ENCODE data around the gene MAP3K7.

MAP3K7 gene

DNA sequence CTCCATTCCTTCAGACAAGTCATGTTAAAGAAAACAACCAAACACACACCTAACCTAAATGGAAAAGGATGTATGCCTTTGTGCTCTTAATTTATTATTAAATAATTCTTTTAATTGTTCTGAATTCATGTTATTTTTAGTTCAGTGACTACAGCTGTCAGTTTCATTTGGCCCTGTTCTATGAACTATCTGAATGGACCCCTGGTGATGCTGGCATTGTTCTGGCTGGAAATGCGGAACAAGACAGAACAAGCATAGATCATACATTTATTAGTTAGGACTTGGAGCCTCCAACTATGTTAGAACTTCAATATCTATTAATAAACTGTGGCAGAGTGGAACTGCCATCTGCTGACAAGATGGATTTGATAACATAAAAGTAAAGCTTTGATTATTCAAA, 5.7 kb downstream of the MAP3K7 start:
- H3K4me3 ChIP-seq (ENCODE audit: low read depth, low read length), result no peak overlapping the region
- DNase-seq (ENCODE audit: low read depth, low spot score), result no peak
- in situ Hi-C loops (cut with HindIII; ENCODE audit: low sequenced_read_pairs), result no loop called here
- TF ChIP-seq, protein P1, sequence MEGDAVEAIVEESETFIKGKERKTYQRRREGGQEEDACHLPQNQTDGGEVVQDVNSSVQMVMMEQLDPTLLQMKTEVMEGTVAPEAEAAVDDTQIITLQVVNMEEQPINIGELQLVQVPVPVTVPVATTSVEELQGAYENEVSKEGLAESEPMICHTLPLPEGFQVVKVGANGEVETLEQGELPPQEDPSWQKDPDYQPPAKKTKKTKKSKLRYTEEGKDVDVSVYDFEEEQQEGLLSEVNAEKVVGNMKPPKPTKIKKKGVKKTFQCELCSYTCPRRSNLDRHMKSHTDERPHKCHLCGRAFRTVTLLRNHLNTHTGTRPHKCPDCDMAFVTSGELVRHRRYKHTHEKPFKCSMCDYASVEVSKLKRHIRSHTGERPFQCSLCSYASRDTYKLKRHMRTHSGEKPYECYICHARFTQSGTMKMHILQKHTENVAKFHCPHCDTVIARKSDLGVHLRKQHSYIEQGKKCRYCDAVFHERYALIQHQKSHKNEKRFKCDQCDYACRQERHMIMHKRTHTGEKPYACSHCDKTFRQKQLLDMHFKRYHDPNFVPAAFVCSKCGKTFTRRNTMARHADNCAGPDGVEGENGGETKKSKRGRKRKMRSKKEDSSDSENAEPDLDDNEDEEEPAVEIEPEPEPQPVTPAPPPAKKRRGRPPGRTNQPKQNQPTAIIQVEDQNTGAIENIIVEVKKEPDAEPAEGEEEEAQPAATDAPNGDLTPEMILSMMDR (IDR thresholded peaks at IDR 0.05; ENCODE audit: low read depth, low read length), result no peak

DNA sequence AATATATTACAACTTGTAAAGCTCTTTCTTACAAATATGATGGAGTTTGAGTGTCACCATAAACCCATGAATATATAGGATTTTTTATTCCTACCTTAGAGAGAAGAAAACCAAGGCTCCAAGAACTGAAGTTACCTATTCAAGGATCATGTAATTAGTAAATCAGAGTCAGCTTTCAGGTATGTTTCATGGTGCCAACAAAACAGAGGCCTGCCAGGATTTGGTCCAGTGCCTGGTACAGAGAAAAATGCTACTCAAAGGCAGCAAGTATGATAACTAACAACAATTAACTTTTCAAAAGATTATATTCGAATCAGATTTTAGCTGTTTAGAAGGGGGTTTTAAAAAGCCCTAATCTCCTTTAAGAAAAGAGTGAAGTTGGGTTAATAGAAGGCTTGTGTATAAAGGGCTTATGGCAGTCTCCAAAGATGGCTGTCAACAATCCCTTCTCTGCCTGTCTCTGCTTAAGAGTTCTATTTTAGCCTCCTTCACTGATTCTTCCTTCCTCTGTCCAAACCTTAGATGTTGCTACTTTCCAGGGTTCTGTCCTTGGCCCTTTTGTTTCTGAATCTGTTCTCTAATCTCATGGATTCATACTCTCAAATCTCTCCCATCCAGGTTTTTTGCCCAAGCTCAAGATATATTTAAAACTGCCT, 7.8 kb downstream of the MAP3K7 start:
- DNase-seq (ENCODE audit: low read depth, low spot score), result no peak
- TF ChIP-seq, protein P1 (IDR thresholded peaks at IDR 0.05; ENCODE audit: low read depth, low read length), result no peak
- no peak overlapping the region for H3K4me3 ChIP-seq (ENCODE audit: low read depth, low read length)
- in situ Hi-C loops (cut with HindIII; ENCODE audit: low sequenced_read_pairs), result no loop called here

DNA sequence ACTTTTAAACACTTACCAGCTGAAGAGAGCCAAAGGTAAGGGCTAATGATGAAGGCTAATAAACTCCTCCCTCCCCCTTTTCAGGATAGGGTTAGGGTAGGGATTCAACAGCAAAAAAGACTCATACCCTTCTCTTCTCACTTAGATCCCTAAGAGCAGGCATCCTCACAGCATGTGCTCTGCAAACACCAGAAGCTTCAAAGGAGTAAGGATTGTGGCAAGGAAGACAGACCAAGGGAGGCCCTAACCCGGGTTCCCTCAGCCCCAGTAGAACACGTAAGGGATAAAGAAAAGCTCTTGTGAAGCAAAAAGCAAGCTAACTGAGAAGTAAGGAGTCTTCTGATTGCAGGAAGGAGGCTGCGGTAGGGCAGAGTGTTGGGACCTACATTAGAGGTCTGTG, 11.6 kb downstream of the MAP3K7 start:
- TF ChIP-seq, protein P1 (IDR thresholded peaks at IDR 0.05; ENCODE audit: low read depth, low read length), result no peak
- DNase-seq (ENCODE audit: low read depth, low spot score), result no peak
- H3K4me3 ChIP-seq (ENCODE audit: low read depth, low read length), result no peak overlapping the region
- in situ Hi-C loops (cut with HindIII; ENCODE audit: low sequenced_read_pairs), result no loop called here

DNA sequence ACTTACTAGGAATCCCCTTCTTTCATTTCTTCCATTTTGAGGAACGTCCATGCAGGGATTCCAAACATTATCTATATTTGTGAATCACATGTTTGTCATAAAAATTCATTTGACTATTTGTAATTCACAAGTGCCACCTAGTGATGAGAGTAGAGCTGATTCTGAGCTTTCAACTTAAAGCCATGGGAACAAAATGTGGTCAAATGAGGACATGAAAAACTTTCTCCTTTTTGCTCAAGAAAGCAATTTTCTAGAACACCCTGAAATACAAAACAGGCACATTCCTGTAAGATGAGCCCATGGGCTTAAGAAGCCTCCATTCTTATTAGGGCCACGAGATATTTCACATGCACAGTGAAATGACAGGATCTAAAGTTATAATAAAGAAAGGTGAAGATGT, 12.3 kb downstream of the MAP3K7 start:
- no peak overlapping the region for H3K4me3 ChIP-seq (ENCODE audit: low read depth, low read length)
- in situ Hi-C loops (cut with HindIII; ENCODE audit: low sequenced_read_pairs), result no loop called here
- peak; percentile 48 for DNase-seq (ENCODE audit: low read depth, low spot score)
- TF ChIP-seq, protein P1 (IDR thresholded peaks at IDR 0.05; ENCODE audit: low read depth, low read length), result peak; percentile 28

DNA sequence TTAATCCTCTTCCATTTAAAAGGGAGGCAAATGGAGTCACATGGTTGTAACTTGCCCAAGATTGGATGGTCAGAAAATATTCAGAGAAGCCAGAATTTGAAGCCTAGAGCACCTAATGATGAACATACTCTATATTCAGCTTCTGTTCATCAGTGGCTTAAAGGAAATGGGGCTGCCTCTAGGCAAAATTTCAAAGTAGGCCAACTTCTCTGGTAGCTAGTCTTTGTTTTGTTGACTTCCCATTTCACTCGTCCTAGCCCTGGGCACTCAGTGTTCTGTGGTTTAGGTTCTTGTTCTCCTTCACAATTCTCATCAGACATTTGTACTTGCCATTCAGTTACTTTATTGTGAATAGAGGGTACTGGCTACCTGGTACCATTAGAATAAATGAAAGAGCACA, 13.2 kb downstream of the MAP3K7 start:
- TF ChIP-seq, protein P1 (IDR thresholded peaks at IDR 0.05; ENCODE audit: low read depth, low read length), result no peak
- no peak for DNase-seq (ENCODE audit: low read depth, low spot score)

DNA sequence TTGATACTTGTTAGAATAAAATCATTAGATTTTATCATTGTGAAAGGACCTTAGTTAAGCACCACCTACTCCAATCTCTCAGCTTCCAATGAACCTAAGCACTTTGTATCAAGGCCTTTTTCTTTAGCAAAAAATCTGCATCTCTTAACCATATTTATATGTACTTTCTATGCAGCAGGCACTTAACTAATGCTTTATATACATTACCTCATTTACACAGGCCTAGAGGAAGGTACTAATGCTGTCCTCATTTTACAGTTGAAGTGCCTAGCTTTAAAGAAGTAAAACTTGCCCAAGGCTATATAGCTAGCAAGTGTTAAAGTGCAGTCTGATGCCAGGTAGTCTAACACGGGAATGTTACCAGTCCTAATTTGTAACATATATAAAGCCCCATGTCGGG, 14.0 kb downstream of the MAP3K7 start:
- in situ Hi-C loops (cut with HindIII; ENCODE audit: low sequenced_read_pairs), result no loop called here

More for the DNA sequence above, 13.2 kb downstream of the MAP3K7 start:
- no peak overlapping the region for H3K4me3 ChIP-seq (ENCODE audit: low read depth, low read length)
- in situ Hi-C loops (cut with HindIII; ENCODE audit: low sequenced_read_pairs), result no loop called here

More for the DNA sequence above, 14.0 kb downstream of the MAP3K7 start:
- H3K4me3 ChIP-seq (ENCODE audit: low read depth, low read length), result no peak overlapping the region
- TF ChIP-seq, protein P1 (IDR thresholded peaks at IDR 0.05; ENCODE audit: low read depth, low read length), result no peak
- DNase-seq (ENCODE audit: low read depth, low spot score), result no peak
